Stomach (tissue), 9 donors: ENCODE measurements around the gene ALG9. TPM values are rescaled to one million over a fixed set of nuclear protein-coding genes. Genes with fewer than 3 reads are reported as not detected.

Experiments used
- DNase-seq, 2 donors: peaks; one replicate each; pipeline versions ENCODE4 v3.0.0 to v3.0.0-alpha.2; 2013 to 2019
- H3K27ac ChIP-seq, 5 donors: fragments of 200-600 bp in 4 of 5; sonication (generic) in 4 of 5; one replicate each; pipeline ENCODE4 v1.5.1; 2013 to 2019; ENCODE audit warnings: mild to moderate bottlenecking in 1 of 5, moderate library complexity in 1 of 5
- H3K27me3 ChIP-seq, 3 donors: fragments of 200-600 bp; sonication (generic); one replicate each; pipeline ENCODE4 v1.5.1; 2017 to 2019; ENCODE audit warnings: mixed run types in 1 of 3
- H3K36me3 ChIP-seq, 4 donors: fragments of 200-600 bp; sonication (generic); 1 replicate in 3 of 4; 2 replicates in 1 of 4; pipeline ENCODE4 v1.5.1; 2016 to 2019
- H3K4me1 ChIP-seq, 4 donors: fragments of 200-600 bp; sonication (generic); one replicate each; pipeline ENCODE4 v1.5.1; 2016 to 2019
- H3K4me3 ChIP-seq, 4 donors: fragments of 200-600 bp; sonication (generic) in 3 of 4; one replicate each; pipeline ENCODE4 v1.5.1; 2016 to 2019; ENCODE audit warnings: mild to moderate bottlenecking in 1 of 4
- H3K9me3 ChIP-seq, 4 donors: fragments of 200-600 bp; sonication (generic); one replicate each; pipeline ENCODE4 v1.5.1; 2016 to 2019
- EP300 ChIP-seq: sonication (generic); formaldehyde crosslinking; IDR thresholded peaks from one replicate; pipeline ENCODE4 v1.6.1; 2017; ENCODE audit warnings: antibody characterized with exemption
- POLR2A ChIP-seq, 4 donors: fragments of 450-650 bp; IDR thresholded peaks; one replicate each; pipeline ENCODE4 v1.6.1; 2016; ENCODE audit warnings: antibody characterized with exemption in 4 of 4, control low read depth in 2 of 4, mild to moderate bottlenecking in 1 of 4, moderate library complexity in 1 of 4
- POLR2AphosphoS5 ChIP-seq, 3 donors: sonication (generic); formaldehyde crosslinking; IDR thresholded peaks; one replicate each; pipeline ENCODE4 v1.6.1; 2016; ENCODE audit warnings: antibody characterized with exemption in 3 of 3
- WGBS, 5 donors: extraction: QIAGEN DNeasy Blood & Tissue Kit in 3 of 5; methylation state at CpG; one replicate each; pipeline versions ENCODE4 v1.1.5 to v1.1.7; 2013 to 2018; 5-methylcytosine and 5-hydroxymethylcytosine counted together
- intact Hi-C: fragments of 100-400 bp; cut with DNase I; formaldehyde crosslinking; loops from one replicate; pipeline ENCODE4 v1.15.1; 2023; ENCODE audit warnings: low total_unique reads
- polyA plus RNA-seq, 3 donors: library from polyadenylated mRNA; stranded (reverse); fragments of 200-250 nt; gene quantifications; one replicate each; pipeline ENCODE4 v1.2.3, GENCODE V29; 2013
- total RNA-seq, 5 donors: library from RNA; depleted of rRNA; stranded (reverse); fragments of >200 nt; gene quantifications; one replicate each; pipeline versions ENCODE4 v1.1.0 to v1.2.3, GENCODE V29; 2014 to 2016
- TF ChIP-seq, protein P1 (sequence below), 7 experiments: fragments of 450-650 bp in 4 of 7; fragments of 200-600 bp in 3 of 7; sonication (generic) in 3 of 7; IDR thresholded peaks; one replicate each; pipeline ENCODE4 v1.5.1; 2016 to 2019; ENCODE audit warnings: antibody characterized with exemption in 7 of 7, control low read depth in 2 of 7, mild to moderate bottlenecking in 1 of 7
- donor health status: healthy with polysubstance abuse.
- donor health status: Bipolar disorder and iron deficiency.
- donor health status: healthy.

The ALG9 gene
- total and polyA plus RNA-seq, 8 donors: 11.9 to 53.7 (median 25.5) TPM

DNA sequence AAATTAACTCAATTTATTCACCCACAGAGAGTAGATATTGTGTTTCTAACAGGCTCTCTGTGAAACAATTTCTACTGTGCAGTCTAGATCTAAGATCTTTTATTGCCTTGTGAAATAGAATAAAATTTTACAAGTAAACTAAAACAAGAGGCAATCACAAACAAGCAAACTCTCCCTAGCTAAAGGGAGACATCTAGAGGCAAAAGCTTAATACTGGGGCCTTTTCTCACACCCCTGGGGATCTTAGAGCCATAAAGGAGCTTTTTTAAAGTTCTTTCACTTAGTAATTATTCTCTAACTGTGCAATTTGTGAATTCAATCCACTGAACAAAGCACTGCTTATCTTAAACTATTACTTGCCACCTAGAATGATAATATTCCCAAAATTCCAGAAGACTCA, 19.7 kb downstream of the ALG9 start:
- intact Hi-C loops: no loop called here
- no peaks in the 10 kb centered on the region for H3K27me3 ChIP-seq
- H3K4me1 ChIP-seq: peaks cover 0 to 6% (median 0%) of the 10 kb centered on the region in 4 donors
- TF ChIP-seq POLR2A (IDR thresholded peaks at IDR 0.05): no peak
- no peak for TF ChIP-seq POLR2AphosphoS5 (IDR thresholded peaks at IDR 0.05)
- TF ChIP-seq, protein P1, sequence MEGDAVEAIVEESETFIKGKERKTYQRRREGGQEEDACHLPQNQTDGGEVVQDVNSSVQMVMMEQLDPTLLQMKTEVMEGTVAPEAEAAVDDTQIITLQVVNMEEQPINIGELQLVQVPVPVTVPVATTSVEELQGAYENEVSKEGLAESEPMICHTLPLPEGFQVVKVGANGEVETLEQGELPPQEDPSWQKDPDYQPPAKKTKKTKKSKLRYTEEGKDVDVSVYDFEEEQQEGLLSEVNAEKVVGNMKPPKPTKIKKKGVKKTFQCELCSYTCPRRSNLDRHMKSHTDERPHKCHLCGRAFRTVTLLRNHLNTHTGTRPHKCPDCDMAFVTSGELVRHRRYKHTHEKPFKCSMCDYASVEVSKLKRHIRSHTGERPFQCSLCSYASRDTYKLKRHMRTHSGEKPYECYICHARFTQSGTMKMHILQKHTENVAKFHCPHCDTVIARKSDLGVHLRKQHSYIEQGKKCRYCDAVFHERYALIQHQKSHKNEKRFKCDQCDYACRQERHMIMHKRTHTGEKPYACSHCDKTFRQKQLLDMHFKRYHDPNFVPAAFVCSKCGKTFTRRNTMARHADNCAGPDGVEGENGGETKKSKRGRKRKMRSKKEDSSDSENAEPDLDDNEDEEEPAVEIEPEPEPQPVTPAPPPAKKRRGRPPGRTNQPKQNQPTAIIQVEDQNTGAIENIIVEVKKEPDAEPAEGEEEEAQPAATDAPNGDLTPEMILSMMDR (IDR thresholded peaks at IDR 0.05): no peak
- TF ChIP-seq EP300: no peak
- no peaks in the 10 kb centered on the region for H3K9me3 ChIP-seq
- H3K4me3 ChIP-seq: no peak overlapping the region
- H3K27ac ChIP-seq: no peak overlapping the region
- DNase-seq: no peak
- H3K36me3 ChIP-seq: peaks cover 11 to 95% (median 91%) of the 10 kb centered on the region in 4 donors

DNA sequence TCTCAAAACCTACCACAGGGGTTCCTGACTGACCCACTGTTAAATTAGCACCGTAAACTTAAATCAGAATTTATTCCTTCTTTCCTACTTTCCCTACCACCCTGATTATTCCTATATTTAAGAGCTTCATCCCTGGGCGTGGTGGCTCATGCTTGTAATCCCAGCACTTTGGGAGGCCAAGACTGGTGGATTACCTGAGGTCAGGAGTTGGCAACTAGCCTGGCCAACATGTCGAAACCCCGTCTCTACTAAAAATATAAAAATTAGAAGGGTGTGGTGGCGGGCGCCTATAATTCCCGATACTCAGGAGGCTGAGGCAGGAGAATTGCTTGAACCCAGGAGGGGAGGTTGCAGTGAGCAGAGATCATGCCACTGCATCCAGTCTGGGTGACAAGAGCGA, 20.3 kb downstream of the ALG9 start:
- 93 to 96% (median 93%) methylated on average over 8 of the region's 8 CpGs for WGBS, 5 donors

DNA sequence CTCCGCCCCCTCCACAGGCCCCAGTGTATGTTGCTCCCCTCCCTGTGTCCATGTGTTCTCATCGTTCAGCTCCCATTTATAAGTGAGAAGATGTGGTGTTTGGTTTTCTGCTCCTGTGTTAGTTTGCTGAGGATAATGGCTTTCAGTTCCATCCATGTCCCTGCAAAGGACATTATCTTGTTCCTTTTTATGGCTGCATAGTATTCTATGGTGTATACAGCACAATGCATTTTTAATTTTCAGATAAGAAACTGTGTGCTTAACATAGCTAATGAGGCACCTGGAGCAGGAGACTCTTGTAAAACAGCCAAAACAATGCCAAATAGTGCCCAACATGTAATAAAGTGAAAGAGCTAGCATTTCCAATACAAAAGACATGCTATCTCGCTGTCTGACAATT, 21.8 kb downstream of the ALG9 start:
- DNase-seq: no peak
- Histone ChIP-seq H3K27ac (no peak overlapping the region), H3K4me1 (peaks cover 0 to 11% (median 0%) of the 10 kb centered on the region in 4 donors), H3K27me3 (no peaks in the 10 kb centered on the region), H3K4me3 (no peak overlapping the region), H3K36me3 (peaks cover 18 to 97% (median 91%) of the 10 kb centered on the region in 4 donors), H3K9me3 (no peaks in the 10 kb centered on the region)
- no peak for TF ChIP-seq EP300
- TF ChIP-seq, protein P1 (IDR thresholded peaks at IDR 0.05): no peak
- no peak for TF ChIP-seq POLR2A (IDR thresholded peaks at IDR 0.05)
- TF ChIP-seq POLR2AphosphoS5 (IDR thresholded peaks at IDR 0.05): no peak
- intact Hi-C loops: loop anchor here (10.0 kb wide), 2 partner anchors 65 to 285 kb away; no protein-coding TSS in a partner anchor
- 94 to 98% (median 95%) methylated on average over 3 of the region's 3 CpGs for WGBS, 5 donors

More for the DNA sequence above, 20.3 kb downstream of the ALG9 start:
- Histone ChIP-seq H3K27ac (no peak overlapping the region), H3K4me3 (no peak overlapping the region), H3K4me1 (peaks cover 0 to 11% (median 0%) of the 10 kb centered on the region in 4 donors), H3K36me3 (peaks cover 9 to 96% (median 91%) of the 10 kb centered on the region in 4 donors), H3K27me3 (no peaks in the 10 kb centered on the region), H3K9me3 (no peaks in the 10 kb centered on the region)
- no peak for DNase-seq
- TF ChIP-seq POLR2AphosphoS5 (IDR thresholded peaks at IDR 0.05): no peak
- TF ChIP-seq EP300: no peak
- TF ChIP-seq, protein P1 (IDR thresholded peaks at IDR 0.05): no peak
- no peak for TF ChIP-seq POLR2A (IDR thresholded peaks at IDR 0.05)
- intact Hi-C loops: no loop called here

DNA sequence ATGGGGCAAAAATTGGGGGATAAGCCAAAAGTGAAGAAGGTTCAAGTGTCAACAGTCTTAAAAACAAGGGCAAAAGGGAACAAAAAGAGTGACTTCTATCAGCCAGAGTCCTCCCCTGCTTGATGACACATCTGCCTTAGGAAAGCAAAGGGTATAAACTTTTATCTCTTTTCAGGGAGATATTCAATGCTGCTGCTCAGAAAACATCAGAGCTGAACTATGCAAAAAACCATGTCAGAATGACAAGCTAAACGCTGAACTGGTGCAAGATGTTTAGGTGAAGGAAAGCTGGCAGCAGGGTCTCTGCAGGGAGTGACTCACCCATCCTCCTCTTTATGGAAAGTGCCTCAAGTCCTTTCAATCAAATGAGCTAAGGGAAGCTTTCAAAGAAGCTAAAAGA, 24.7 kb downstream of the ALG9 start:
- TF ChIP-seq, protein P1 (IDR thresholded peaks at IDR 0.05): no peak
- TF ChIP-seq EP300 (no peak), POLR2A (IDR thresholded peaks at IDR 0.05) (no peak), POLR2AphosphoS5 (IDR thresholded peaks at IDR 0.05) (no peak)
- H3K36me3 ChIP-seq: peaks cover 21 to 91% (median 88%) of the 10 kb centered on the region in 4 donors
- intact Hi-C loops: loop anchor here (10.0 kb wide), 2 partner anchors 62 to 282 kb away; no protein-coding TSS in a partner anchor
- no peak overlapping the region for H3K27ac ChIP-seq
- DNase-seq: no peak
- no peaks in the 10 kb centered on the region for H3K9me3 ChIP-seq
- H3K4me1 ChIP-seq: peaks cover 0 to 12% (median under 1%) of the 10 kb centered on the region in 4 donors
- H3K27me3 ChIP-seq: no peaks in the 10 kb centered on the region
- WGBS, 5 donors: 36 to 55% (median 49%) methylated on average over 1 of the region's 1 CpG
- H3K4me3 ChIP-seq: no peak overlapping the region
